Measurements from ENCODE around the gene GOLGA2.
A peak's percentile ranks its signal among the peaks of the same experiment; 100 is the strongest.
"Not testable (repeated sequence)": the region's sequence is repeated elsewhere in the genome, so short reads cannot be mapped to it uniquely, and the experiment has no call there.

GOLGA2 gene

DNA sequence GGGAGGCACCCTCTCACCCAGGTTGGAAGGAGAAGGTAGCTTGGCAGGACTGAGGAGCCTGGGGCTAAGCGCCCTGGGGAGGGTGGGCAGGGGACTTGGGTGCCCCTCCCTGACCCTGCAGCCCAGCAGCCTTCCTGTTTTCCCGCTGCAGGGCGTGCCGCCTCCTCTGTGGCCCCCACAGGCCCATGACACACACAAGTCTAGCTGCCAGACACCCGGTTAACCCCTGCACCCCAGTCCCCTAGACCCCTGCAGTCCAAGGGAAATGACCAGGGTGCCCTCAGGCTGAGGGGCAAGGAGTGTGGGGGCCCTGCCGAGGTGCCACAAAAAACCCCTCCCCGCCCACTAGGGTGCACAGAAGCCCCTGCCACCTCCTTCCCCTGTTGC, 33.0 kb downstream of the GOLGA2 start:
- DNase-seq (ENCODE audit: low read depth): no peak

DNA sequence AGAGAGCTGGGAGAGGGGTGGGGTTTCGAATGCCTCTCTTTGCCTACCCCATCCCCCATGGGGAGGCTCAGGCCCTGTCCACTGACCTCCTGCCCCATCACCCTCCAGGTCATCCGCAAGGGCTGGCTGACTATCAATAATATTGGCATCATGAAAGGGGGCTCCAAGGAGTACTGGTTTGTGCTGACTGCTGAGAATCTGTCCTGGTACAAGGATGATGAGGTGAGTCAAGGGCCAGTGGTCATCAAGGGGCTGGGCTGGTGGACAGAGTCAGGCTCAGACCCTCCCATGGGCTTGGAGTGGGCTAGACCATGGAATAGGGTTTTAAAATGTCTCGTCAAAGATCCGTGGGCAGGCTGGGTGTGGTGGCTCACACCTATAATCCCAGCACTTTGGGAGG, 33.7 kb downstream of the GOLGA2 start:
- DNase-seq (ENCODE audit: low read depth): no peak

DNA sequence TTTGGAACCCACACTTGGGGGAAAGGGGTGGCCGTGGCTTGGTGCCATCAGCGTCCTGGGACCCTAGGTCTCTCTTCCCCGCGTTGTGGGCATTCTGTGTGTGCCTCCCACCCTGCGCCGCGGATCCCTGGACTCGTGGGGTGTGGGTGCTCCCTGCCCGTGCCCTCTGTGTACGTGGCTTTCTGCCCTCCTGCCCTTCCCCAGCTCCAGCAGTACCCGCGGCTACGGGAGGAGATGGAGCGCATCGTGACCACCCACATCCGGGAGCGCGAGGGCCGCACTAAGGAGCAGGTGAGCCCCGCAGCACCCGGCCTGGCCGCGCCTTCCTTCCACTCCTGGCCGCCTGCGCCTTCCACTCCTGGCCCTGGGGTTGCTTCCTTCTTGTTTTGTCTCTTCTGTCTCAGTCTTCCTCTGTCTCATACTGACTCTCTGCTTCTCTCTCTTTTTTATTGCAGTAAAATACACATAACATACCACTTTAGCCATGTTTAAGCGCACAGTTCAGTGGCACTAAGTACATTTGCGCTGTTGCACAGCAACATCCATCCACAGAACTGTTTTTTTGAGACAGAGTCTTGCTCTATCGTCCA, 41.9 kb downstream of the GOLGA2 start:
- DNase-seq (ENCODE audit: low read depth): no peak

GRCh38 chr9:128232528-128233428, 43.0 kb downstream of the GOLGA2 start:
- no peak for DNase-seq (ENCODE audit: low read depth)

GRCh38 chr9:128231638-128232527, 43.9 kb downstream of the GOLGA2 start:
- DNase-seq (ENCODE audit: low read depth): no peak

DNA sequence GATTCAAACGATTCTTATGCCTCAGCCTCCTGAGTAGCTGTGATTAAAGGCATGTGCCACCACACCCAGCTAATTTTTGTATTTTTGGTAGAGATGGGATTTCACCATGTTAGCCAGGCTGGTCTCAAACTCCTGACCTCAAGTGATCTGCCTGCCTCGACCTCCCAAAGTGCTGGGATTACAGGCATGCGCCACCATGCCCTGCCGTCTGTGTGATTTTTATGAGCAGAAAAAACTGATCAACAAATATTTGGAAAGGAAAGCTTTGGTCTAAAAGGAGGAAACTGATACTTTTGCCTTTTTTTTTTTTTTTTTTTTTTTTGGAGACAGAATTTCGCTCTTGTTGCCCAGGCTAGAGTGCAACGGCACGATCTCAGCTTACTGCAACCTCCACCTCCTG, 44.9 kb downstream of the GOLGA2 start:
- DNase-seq (ENCODE audit: low read depth): not testable (repeated sequence)

- DNase-seq (ENCODE audit: low read depth): no peak
These were observed 49.4 kb downstream of the GOLGA2 start for GRCh38 chr9:128226412-128226801.

- DNase-seq (ENCODE audit: low read depth): no peak
These were observed 49.9 kb downstream of the GOLGA2 start for GRCh38 chr9:128225770-128226411.

DNA sequence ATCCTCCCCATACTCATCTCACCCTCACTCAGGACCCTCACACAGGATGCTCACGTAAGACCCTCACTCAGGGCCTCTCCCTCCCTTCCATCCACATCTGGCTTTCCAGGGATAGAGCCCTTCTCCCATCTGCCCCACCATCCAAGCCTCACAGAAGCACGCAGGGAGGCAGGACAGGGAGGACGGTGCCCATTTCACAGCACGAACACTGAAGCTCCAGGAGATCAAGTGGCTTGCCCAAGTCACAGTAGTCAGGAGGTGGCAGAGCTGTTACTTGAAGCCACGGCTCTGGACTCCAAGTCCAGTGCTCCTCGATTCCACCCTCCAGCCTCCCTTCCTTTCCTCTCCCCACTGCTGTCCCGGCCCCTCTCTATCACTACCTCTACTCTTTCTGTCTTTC, 50.9 kb downstream of the GOLGA2 start:
- DNase-seq (ENCODE audit: low read depth): no peak

GRCh38 chr9:128222880-128223670, 52.7 kb downstream of the GOLGA2 start:
- no peak for DNase-seq (ENCODE audit: low read depth)

DNA sequence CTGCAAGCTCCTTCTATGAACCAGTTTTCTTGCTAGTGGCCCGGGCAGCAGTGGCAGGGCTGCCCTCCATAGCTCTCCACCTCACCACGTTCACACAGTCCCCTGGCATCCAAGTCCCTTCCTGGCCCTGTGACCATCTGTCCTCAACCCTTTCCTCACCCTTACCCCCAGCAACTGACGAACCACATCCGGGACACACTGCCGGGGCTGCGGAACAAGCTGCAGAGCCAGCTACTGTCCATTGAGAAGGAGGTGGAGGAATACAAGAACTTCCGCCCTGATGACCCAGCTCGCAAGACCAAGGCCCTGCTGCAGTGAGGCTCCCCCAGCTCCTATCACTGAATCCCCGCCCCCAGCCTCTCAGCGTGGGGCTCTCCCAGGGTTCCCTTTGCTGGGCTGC, 53.8 kb downstream of the GOLGA2 start:
- no peak for DNase-seq (ENCODE audit: low read depth)

- no peak for DNase-seq (ENCODE audit: low read depth)
These were observed 56.0 kb downstream of the GOLGA2 start for GRCh38 chr9:128219831-128220230.

DNA sequence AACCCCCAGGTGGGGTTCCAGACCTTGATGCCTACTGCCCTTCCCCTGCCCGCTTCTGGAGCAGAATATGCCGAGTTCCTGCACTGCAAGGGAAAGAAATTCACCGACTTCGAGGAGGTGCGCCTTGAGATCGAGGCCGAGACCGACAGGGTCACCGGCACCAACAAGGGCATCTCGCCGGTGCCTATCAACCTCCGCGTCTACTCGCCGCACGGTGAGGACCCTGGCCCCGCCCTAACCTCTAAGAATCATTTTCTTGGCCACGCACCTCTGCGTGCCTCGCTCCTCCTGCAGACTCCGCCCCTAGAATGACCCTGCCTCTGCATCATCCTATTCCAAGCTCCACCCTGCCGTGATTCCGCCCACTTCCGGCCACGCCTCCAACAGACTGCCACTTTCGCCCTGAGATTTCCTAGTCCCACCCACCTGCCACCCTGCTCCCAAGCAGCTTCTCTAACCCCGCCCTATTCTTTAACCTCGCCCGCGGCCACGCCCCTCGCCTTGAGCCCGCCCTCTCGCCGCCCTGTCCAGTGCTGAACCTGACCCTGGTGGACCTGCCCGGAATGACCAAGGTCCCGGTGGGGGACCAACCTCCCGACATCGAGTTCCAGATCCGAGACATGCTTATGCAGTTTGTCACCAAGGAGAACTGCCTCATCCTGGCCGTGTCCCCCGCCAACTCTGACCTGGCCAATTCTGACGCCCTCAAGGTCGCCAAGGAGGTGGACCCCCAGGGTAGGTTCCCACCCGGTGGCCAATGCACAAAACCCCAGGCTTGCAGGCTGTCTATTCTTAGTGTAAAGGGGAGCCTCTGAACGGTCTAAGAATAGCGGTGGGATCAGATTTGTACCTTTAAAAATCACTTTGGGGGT, 57.1 kb downstream of the GOLGA2 start:
- DNase-seq (ENCODE audit: low read depth): peak; percentile 86

- DNase-seq (ENCODE audit: low read depth): no peak
These were observed 57.7 kb downstream of the GOLGA2 start for GRCh38 chr9:128218172-128218517.

DNA sequence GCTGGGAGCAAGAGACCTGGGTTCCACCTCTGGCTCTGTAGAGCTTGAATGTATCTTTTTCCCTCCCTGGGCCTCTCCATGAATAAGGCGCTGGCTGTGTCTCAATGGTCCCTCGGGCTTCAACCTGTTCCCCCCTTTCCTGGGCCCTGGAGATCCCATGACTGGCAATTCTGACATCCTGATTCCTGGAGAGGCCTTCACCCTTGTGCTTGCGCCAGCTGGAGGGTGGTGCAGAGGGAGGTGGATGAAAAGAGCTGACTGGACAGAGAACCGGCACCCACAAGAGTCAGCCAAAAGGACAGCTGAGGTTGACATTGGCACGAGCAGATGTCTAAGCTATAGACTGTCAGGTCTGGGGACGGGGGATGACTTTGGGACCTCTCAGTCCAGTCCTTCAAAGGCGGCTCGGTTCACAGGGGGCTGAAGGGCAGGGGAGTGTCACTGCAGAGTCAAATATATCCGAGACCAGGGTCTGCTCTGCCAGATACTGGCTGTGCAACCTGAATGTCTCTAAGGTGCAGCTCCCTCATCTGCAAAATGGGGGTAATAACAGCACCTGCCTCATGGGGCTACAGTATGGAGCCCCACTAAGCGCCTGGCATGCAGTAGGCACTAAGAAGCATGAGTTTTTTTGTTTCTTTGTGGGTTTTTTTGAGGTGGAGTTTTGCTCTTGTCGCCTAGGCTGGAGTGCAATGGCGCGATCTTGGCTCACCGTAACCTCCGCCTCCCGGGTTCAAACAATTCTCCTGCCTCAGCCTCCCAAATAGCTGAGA, 58.8 kb downstream of the GOLGA2 start:
- no peak for DNase-seq (ENCODE audit: low read depth)

DNA sequence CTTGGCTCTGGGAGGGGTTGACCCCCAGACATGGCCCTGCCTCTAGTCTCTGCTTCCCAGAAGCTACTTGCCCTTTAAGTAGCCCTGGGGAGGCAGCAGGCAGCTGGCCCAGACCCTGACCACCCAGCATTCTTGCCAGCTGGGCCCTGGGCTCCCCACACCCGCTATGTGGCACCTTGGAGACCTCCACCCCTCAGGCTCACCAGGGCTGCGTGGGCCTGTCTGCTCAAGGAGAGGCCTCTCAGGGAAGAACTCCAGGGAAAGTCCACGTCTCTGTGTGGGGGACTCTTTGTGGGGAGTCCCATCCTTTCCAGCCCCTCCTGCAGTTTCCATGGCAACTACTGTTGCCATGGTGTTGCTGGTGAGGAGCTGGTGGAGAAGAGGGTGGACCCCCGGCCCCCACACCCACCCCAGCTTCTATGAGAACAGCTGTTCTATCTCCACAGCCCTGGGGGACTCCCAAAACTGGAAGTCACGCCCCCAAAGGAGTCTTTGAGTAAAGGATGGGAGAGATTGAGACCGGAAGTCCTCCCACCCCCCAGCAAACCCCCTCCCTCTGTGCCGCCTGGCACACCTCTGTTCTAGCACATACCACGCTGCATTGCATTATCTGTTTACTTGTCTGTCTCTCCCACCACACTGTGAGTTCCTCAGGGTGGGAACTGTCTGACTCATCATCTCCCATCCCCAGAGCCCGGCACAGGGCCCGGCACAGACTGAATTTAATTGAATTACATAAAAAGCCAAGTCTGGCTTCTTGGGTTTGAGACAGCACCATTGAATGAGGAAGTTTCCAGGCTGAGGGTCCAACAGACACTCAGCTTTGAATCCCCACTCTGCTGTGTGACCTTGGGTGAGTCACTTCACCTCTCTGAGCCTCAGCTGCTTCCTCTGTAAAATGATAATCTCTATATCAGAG, 60.1 kb downstream of the GOLGA2 start:
- DNase-seq (ENCODE audit: low read depth): no peak

- DNase-seq (ENCODE audit: low read depth): no peak
These were observed 61.0 kb downstream of the GOLGA2 start for GRCh38 chr9:128214571-128215490.

Data from stimulated activated CD8-positive, alpha-beta memory T cell treated with anti-CD3 and anti-CD28 coated beads, Interleukin-15, amount 100 ng/mL, for 1 hour (primary cell).